GM19193 (cell line): ENCODE results near the gene HAND2.

Experiments used
- POLR2A ChIP-seq: IDR thresholded peaks from 4 replicates; pipeline ENCODE4 v1.6.1; 2011; ENCODE audit not compliant: insufficient read depth, insufficient read length; ENCODE audit errors: extremely low read depth

HAND2 gene

GRCh38 chr4:173529477-173530325 lies at the start of gene HAND2:
Gene HAND2 (minus strand): TSS chr4:173530229. CDS start chr4:173529289, 940 bp downstream.
- no peak for TF ChIP-seq POLR2A

- TF ChIP-seq POLR2A = no peak
These were observed 48.9 kb upstream of the HAND2 start for GRCh38 chr4:173578956-173579355.

GRCh38 chr4:173577963-173578362 lies 47.9 kb upstream of the HAND2 start:
- TF ChIP-seq POLR2A = no peak

- TF ChIP-seq POLR2A = no peak
These were observed 45.6 kb upstream of the HAND2 start for GRCh38 chr4:173575482-173576152.

GRCh38 chr4:173573725-173574124 lies 43.7 kb upstream of the HAND2 start:
- no peak for TF ChIP-seq POLR2A

- no peak for TF ChIP-seq POLR2A
These were observed 43.3 kb upstream of the HAND2 start for GRCh38 chr4:173573286-173573685.

GRCh38 chr4:173572493-173573129 lies 42.6 kb upstream of the HAND2 start:
- TF ChIP-seq POLR2A = no peak

GRCh38 chr4:173571620-173572019 lies 41.6 kb upstream of the HAND2 start:
- TF ChIP-seq POLR2A = no peak

- TF ChIP-seq POLR2A = no peak
These were observed 35.3 kb upstream of the HAND2 start for GRCh38 chr4:173565281-173565680.

GRCh38 chr4:173564461-173564860 lies 34.4 kb upstream of the HAND2 start:
- TF ChIP-seq POLR2A = no peak

GRCh38 chr4:173560896-173561295 lies 30.9 kb upstream of the HAND2 start:
- no peak for TF ChIP-seq POLR2A

- TF ChIP-seq POLR2A = no peak
These were observed 26.5 kb upstream of the HAND2 start for GRCh38 chr4:173556398-173557131.

- no peak for TF ChIP-seq POLR2A
These were observed 17.9 kb upstream of the HAND2 start for GRCh38 chr4:173547889-173548288.

GRCh38 chr4:173546776-173547175 lies 16.7 kb upstream of the HAND2 start:
- no peak for TF ChIP-seq POLR2A

- no peak for TF ChIP-seq POLR2A
These were observed 15.4 kb upstream of the HAND2 start for GRCh38 chr4:173545440-173545839.

- TF ChIP-seq POLR2A = no peak
These were observed 13.2 kb upstream of the HAND2 start for GRCh38 chr4:173543266-173543665.

GRCh38 chr4:173539986-173540385 lies 10.0 kb upstream of the HAND2 start:
- TF ChIP-seq POLR2A = no peak
